ENCODE data around the gene TUB. TPM values are rescaled to one million over a fixed set of nuclear protein-coding genes. Genes with fewer than 3 reads are reported as not detected.
A peak's percentile ranks its signal among the peaks of the same experiment; 100 is the strongest.

TUB gene
- total RNA-seq, 4 donors from 2014 or later, result 1.9 to 8.5 (median 3.0) TPM

DNA sequence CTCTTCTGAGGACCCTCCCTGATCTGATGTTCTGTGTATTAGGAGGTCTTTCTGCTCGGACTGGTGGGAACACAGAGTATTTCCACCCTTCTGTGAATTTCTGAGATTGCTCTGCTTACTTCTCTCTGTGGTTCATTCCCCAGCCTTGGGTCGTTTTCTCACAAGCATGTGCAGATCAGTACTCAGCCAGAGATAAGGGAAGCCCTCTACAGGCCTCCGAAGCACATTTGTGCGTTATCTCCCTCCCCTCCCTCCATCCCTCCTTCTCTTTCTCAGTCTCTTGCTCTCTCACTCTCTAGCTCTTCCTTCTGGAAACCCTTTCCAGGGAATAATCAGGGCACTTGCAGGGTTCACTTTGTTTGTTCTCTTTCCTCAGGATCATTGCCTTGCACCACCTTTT lies 35.2 kb upstream of the TUB start:
- no peaks in the 10 kb centered on the region for H3K27me3 ChIP-seq
- WGBS, result 63% methylated on average over 4 of the region's 4 CpGs
- no peaks in the 10 kb centered on the region for H3K36me3 ChIP-seq
- H3K4me3 ChIP-seq, result no peak overlapping the region
- no peak overlapping the region for H3K27ac ChIP-seq
- peak in 1 of 2 donors; percentile 8 for DNase-seq (ENCODE audit: low spot score in 2 of 2)
- no peaks in the 10 kb centered on the region for H3K9me3 ChIP-seq
- no peaks in the 10 kb centered on the region for H3K4me1 ChIP-seq
- TF ChIP-seq CTCF (IDR thresholded peaks at IDR 0.05), result no peak
- TF ChIP-seq EP300 (IDR thresholded peaks at IDR 0.05), result no peak
- no peak for TF ChIP-seq POLR2AphosphoS5 (IDR thresholded peaks at IDR 0.05)
- TF ChIP-seq POLR2A (IDR thresholded peaks at IDR 0.05), result no peak

- no peaks in the 10 kb centered on the region for H3K9me3 ChIP-seq
- H3K27me3 ChIP-seq, result no peaks in the 10 kb centered on the region
- peak; percentile 11 to 14 for DNase-seq (ENCODE audit: low spot score in 2 of 2)
- TF ChIP-seq EP300 (IDR thresholded peaks at IDR 0.05) (no peak), POLR2A (IDR thresholded peaks at IDR 0.05) (no peak), POLR2AphosphoS5 (IDR thresholded peaks at IDR 0.05) (no peak), CTCF (IDR thresholded peaks at IDR 0.05) (no peak)
- no peak overlapping the region for H3K27ac ChIP-seq
- no peak overlapping the region for H3K4me3 ChIP-seq
- no peaks in the 10 kb centered on the region for H3K4me1 ChIP-seq
- WGBS, result 74% methylated on average over 3 of the region's 3 CpGs
- H3K36me3 ChIP-seq, result no peaks in the 10 kb centered on the region
Observed at GRCh38 chr11:8047382-8047781, 33.6 kb upstream of the TUB start.

DNA sequence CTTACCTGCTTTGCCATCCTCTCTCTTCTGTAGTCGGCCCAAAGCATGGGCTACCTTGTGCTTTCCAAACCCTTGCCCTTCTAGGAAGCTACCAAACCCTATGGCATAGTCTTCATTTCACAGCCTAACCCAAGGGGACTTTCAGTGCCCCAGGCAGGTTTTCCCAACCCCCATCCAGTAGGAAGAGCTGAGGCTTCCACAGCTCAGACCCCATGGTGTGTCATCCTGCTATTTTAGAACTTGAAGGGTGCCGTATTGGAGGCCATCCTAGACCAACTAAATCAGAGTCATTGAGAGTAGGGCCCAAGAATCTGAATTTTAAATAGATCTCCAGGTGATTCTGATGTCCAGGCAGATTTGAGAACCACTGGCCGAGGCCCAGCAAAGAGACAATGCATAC lies 31.9 kb upstream of the TUB start:
- DNase-seq (ENCODE audit: low spot score in 2 of 2), result no peak
- TF ChIP-seq CTCF (IDR thresholded peaks at IDR 0.05) (no peak), POLR2A (IDR thresholded peaks at IDR 0.05) (no peak), EP300 (IDR thresholded peaks at IDR 0.05) (no peak), POLR2AphosphoS5 (IDR thresholded peaks at IDR 0.05) (no peak)
- H3K9me3 ChIP-seq, result no peaks in the 10 kb centered on the region
- no peak overlapping the region for H3K27ac ChIP-seq
- H3K4me3 ChIP-seq, result no peak overlapping the region
- H3K4me1 ChIP-seq, result no peaks in the 10 kb centered on the region
- no peaks in the 10 kb centered on the region for H3K36me3 ChIP-seq
- H3K27me3 ChIP-seq, result no peaks in the 10 kb centered on the region
- 96% methylated on average over 3 of the region's 3 CpGs for WGBS

- H3K27ac ChIP-seq, result no peak overlapping the region
Observed at GRCh38 chr11:8055091-8055835, 25.7 kb upstream of the TUB start.

More at GRCh38 chr11:8055091-8055835, 25.7 kb upstream of the TUB start:
- no peaks in the 10 kb centered on the region for H3K27me3 ChIP-seq
- H3K9me3 ChIP-seq, result no peaks in the 10 kb centered on the region
- 57% methylated on average over 5 of the region's 7 CpGs for WGBS
- DNase-seq (ENCODE audit: low spot score in 2 of 2), result peak in 1 of 2 donors; percentile 53
- peaks cover 18% of the 10 kb centered on the region for H3K4me1 ChIP-seq
- TF ChIP-seq EP300 (IDR thresholded peaks at IDR 0.05) (no peak), POLR2A (IDR thresholded peaks at IDR 0.05) (no peak), POLR2AphosphoS5 (IDR thresholded peaks at IDR 0.05) (no peak), CTCF (IDR thresholded peaks at IDR 0.05) (no peak)
- H3K4me3 ChIP-seq, result no peak overlapping the region
- H3K36me3 ChIP-seq, result no peaks in the 10 kb centered on the region

All from suprapubic skin (tissue), 4 donors.